GM12891 (cell line): ENCODE data around the gene CAP1.

Experiments used
- PAX5 ChIP-seq: IDR thresholded peaks from 2 replicates; pipeline ENCODE4 v1.6.1; 2011; ENCODE audit warnings: low read length, moderate library complexity, mild to moderate bottlenecking; ENCODE audit not compliant: insufficient read depth, severe bottlenecking
- POLR2AphosphoS5 ChIP-seq: IDR thresholded peaks from 2 replicates; pipeline ENCODE4 v1.6.1; 2011; ENCODE audit warnings: low read depth, low read length, control low read depth
- TAF1 ChIP-seq: IDR thresholded peaks from 2 replicates; pipeline ENCODE4 v1.6.1; 2011; ENCODE audit warnings: low read depth, low read length, control low read depth

DNA sequence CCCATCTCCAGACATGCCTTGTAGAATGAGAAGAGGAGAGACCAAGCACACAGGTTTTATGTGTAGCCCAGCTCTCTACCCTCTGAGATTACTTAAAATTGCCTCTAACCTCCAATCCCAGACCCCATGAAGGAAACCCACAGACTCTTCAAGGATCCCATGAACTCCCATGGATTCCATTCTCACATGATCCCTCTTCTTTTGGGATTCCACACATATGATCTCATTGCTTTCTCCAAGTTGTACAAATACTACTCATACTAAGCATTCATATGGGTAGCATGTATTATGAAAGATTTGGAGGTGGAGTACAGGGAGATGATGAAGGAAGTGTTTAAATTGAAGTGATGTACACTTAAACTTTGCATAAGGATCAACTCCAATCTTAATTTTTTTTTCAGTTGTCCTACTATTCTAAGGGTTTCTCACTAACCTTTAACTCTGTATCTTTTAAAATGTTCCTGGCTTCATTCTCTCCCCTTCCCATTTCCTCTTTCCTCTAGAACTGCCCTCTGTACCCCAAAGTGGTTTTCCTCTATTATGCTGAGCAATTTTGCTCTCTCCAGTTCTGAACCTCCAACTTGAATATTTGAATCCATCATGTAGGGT lies 44.0 kb upstream of the CAP1 start:
- TF ChIP-seq POLR2AphosphoS5 (no peak), PAX5 (no peak), TAF1 (no peak)
